ENCODE measurements around the gene PRKAR2B.

The PRKAR2B gene

DNA sequence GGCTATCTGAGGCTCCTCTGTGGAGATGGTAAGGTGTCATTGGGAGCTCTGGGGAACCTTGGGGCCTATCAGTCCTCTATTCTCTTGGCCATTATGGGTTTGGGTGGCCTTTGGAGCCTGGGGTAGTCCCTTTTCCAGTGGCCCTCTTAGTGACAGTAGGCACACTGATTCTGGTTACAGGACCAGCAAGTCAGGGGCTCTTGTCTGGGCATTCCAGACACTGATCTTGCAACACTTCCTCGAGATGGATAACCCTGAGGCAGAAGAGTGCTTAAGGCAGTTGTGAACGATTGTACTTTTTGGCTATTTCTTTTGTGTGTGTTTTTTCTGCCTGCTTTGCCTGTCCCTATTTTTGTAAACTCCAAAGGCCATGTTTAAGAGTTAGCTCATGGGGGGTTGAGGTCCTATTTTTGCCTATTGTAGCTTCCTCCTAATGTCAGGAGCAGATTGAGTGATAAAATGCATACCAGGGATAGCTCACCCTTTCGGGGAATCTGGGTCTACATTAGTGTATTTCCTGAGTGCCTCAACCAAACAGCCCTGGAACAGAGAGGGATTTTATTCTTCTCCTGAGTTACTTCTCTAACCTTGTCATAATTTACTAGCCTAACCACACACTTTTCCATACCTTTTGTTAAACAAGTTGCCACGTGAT lies 61.2 kb downstream of the PRKAR2B start:
- no peaks in the 10 kb centered on the region for H3K36me3 ChIP-seq (ENCODE audit: control insufficient read depth in 2 of 2, insufficient read depth in 2 of 2, low read length in 2 of 2)
- peaks cover 7% of the 10 kb centered on the region for H3K4me1 ChIP-seq (ENCODE audit: control insufficient read depth, insufficient read depth, low read length)
- H3K27ac ChIP-seq (ENCODE audit: low read length), result no peak overlapping the region
- no peaks in the 10 kb centered on the region for H3K27me3 ChIP-seq (ENCODE audit: control insufficient read depth in 1 of 2, insufficient read depth in 2 of 2, low read length in 2 of 2)
- H3K9me3 ChIP-seq (ENCODE audit: control insufficient read depth in 2 of 2, low read length in 2 of 2), result no peaks in the 10 kb centered on the region
- no peak overlapping the region for H3K9ac ChIP-seq (ENCODE audit: low read length in 2 of 2)
- no peak overlapping the region for H3K4me3 ChIP-seq (ENCODE audit: low read length in 2 of 2)

DNA sequence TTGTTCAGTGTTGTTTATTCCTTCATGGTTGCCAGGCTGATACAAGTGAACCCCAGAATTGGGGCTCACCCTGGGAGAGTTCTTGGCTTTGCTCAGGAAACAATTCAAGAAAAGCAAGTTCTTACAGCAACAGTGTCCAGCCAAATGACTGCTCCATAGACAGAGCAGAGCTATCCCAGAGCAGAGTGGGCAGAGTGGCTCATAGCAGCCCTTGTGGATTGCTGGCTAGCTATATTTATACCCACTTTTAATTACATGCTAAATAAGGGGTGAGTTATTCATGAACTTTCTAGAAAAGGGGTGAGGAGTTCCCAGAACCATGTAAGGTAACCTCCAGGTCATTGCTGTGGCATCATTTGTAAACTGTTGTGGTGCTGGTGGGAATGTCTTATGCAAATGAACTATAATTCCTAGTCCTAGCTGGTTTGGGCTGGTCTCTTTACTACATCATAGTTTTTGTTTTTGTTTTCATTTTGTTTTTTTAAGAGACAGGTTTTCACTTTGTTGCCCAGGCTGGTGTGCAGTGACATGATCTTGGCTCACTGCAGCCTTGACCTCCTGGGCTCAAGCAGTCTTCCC lies 64.4 kb downstream of the PRKAR2B start:
- Histone ChIP-seq H3K4me1 (ENCODE audit: control insufficient read depth, insufficient read depth, low read length) (peaks cover 5% of the 10 kb centered on the region), H3K27me3 (ENCODE audit: control insufficient read depth in 1 of 2, insufficient read depth in 2 of 2, low read length in 2 of 2) (no peaks in the 10 kb centered on the region), H3K36me3 (ENCODE audit: control insufficient read depth in 2 of 2, insufficient read depth in 2 of 2, low read length in 2 of 2) (no peaks in the 10 kb centered on the region), H3K9me3 (ENCODE audit: control insufficient read depth in 2 of 2, low read length in 2 of 2) (no peaks in the 10 kb centered on the region), H3K4me3 (ENCODE audit: low read length in 2 of 2) (no peak overlapping the region), H3K9ac (ENCODE audit: low read length in 2 of 2) (no peak overlapping the region), H3K27ac (ENCODE audit: low read length) (no peak overlapping the region)

- H3K4me3 ChIP-seq (ENCODE audit: low read length in 2 of 2), result no peak overlapping the region
- no peak overlapping the region for H3K27ac ChIP-seq (ENCODE audit: low read length)
- H3K27me3 ChIP-seq (ENCODE audit: control insufficient read depth in 1 of 2, insufficient read depth in 2 of 2, low read length in 2 of 2), result no peaks in the 10 kb centered on the region
- no peaks in the 10 kb centered on the region for H3K9me3 ChIP-seq (ENCODE audit: control insufficient read depth in 2 of 2, low read length in 2 of 2)
- H3K36me3 ChIP-seq (ENCODE audit: control insufficient read depth in 2 of 2, insufficient read depth in 2 of 2, low read length in 2 of 2), result no peaks in the 10 kb centered on the region
- H3K9ac ChIP-seq (ENCODE audit: low read length in 2 of 2), result no peak overlapping the region
- peaks cover 5% of the 10 kb centered on the region for H3K4me1 ChIP-seq (ENCODE audit: control insufficient read depth, insufficient read depth, low read length)
Measured at GRCh38 chr7:107109955-107110354, 65.5 kb downstream of the PRKAR2B start.

GRCh38 chr7:107111196-107111595 lies 66.7 kb downstream of the PRKAR2B start:
- no peak overlapping the region for H3K27ac ChIP-seq (ENCODE audit: low read length)
- H3K4me1 ChIP-seq (ENCODE audit: control insufficient read depth, insufficient read depth, low read length), result peaks cover 2% of the 10 kb centered on the region
- no peak overlapping the region for H3K9ac ChIP-seq (ENCODE audit: low read length in 2 of 2)
- H3K9me3 ChIP-seq (ENCODE audit: control insufficient read depth in 2 of 2, low read length in 2 of 2), result no peaks in the 10 kb centered on the region
- H3K4me3 ChIP-seq (ENCODE audit: low read length in 2 of 2), result no peak overlapping the region
- no peaks in the 10 kb centered on the region for H3K27me3 ChIP-seq (ENCODE audit: control insufficient read depth in 1 of 2, insufficient read depth in 2 of 2, low read length in 2 of 2)
- no peaks in the 10 kb centered on the region for H3K36me3 ChIP-seq (ENCODE audit: control insufficient read depth in 2 of 2, insufficient read depth in 2 of 2, low read length in 2 of 2)

GRCh38 chr7:107113866-107114265 lies 69.4 kb downstream of the PRKAR2B start:
- Histone ChIP-seq H3K4me1 (ENCODE audit: control insufficient read depth, insufficient read depth, low read length) (peaks cover 1% of the 10 kb centered on the region), H3K4me3 (ENCODE audit: low read length in 2 of 2) (no peak overlapping the region), H3K36me3 (ENCODE audit: control insufficient read depth in 2 of 2, insufficient read depth in 2 of 2, low read length in 2 of 2) (no peaks in the 10 kb centered on the region), H3K27ac (ENCODE audit: low read length) (no peak overlapping the region), H3K9me3 (ENCODE audit: control insufficient read depth in 2 of 2, low read length in 2 of 2) (no peaks in the 10 kb centered on the region), H3K27me3 (ENCODE audit: control insufficient read depth in 1 of 2, insufficient read depth in 2 of 2, low read length in 2 of 2) (no peaks in the 10 kb centered on the region), H3K9ac (ENCODE audit: low read length in 2 of 2) (no peak overlapping the region)

DNA sequence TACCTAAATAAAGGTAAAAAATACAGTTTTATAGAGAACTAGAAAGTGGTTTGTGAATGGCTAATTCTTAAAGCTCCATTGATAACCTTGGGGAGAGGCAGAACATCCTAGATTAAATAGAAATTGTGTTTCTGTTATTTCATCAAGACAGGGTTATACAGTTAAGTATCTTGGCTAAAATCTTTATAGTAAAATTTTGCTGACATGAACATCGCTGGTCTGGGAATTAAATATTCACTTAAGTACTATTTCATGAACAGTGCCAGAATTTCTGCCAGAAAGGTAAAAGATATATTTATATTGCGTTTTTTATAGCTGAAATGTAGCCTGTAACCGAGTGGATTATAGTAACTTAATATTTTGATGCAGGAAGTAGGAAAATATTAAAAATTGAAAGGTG lies 70.6 kb downstream of the PRKAR2B start:
- Histone ChIP-seq H3K4me1 (ENCODE audit: control insufficient read depth, insufficient read depth, low read length) (no peaks in the 10 kb centered on the region), H3K27me3 (ENCODE audit: control insufficient read depth in 1 of 2, insufficient read depth in 2 of 2, low read length in 2 of 2) (no peaks in the 10 kb centered on the region), H3K27ac (ENCODE audit: low read length) (no peak overlapping the region), H3K9ac (ENCODE audit: low read length in 2 of 2) (no peak overlapping the region), H3K4me3 (ENCODE audit: low read length in 2 of 2) (no peak overlapping the region), H3K9me3 (ENCODE audit: control insufficient read depth in 2 of 2, low read length in 2 of 2) (no peaks in the 10 kb centered on the region), H3K36me3 (ENCODE audit: control insufficient read depth in 2 of 2, insufficient read depth in 2 of 2, low read length in 2 of 2) (no peaks in the 10 kb centered on the region)

- Histone ChIP-seq H3K9ac (ENCODE audit: low read length in 2 of 2) (no peak overlapping the region), H3K36me3 (ENCODE audit: control insufficient read depth in 2 of 2, insufficient read depth in 2 of 2, low read length in 2 of 2) (no peaks in the 10 kb centered on the region), H3K27ac (ENCODE audit: low read length) (no peak overlapping the region), H3K9me3 (ENCODE audit: control insufficient read depth in 2 of 2, low read length in 2 of 2) (no peaks in the 10 kb centered on the region), H3K4me3 (ENCODE audit: low read length in 2 of 2) (no peak overlapping the region), H3K4me1 (ENCODE audit: control insufficient read depth, insufficient read depth, low read length) (no peaks in the 10 kb centered on the region), H3K27me3 (ENCODE audit: control insufficient read depth in 1 of 2, insufficient read depth in 2 of 2, low read length in 2 of 2) (no peaks in the 10 kb centered on the region)
Measured at GRCh38 chr7:107115762-107116540, 71.4 kb downstream of the PRKAR2B start.

DNA sequence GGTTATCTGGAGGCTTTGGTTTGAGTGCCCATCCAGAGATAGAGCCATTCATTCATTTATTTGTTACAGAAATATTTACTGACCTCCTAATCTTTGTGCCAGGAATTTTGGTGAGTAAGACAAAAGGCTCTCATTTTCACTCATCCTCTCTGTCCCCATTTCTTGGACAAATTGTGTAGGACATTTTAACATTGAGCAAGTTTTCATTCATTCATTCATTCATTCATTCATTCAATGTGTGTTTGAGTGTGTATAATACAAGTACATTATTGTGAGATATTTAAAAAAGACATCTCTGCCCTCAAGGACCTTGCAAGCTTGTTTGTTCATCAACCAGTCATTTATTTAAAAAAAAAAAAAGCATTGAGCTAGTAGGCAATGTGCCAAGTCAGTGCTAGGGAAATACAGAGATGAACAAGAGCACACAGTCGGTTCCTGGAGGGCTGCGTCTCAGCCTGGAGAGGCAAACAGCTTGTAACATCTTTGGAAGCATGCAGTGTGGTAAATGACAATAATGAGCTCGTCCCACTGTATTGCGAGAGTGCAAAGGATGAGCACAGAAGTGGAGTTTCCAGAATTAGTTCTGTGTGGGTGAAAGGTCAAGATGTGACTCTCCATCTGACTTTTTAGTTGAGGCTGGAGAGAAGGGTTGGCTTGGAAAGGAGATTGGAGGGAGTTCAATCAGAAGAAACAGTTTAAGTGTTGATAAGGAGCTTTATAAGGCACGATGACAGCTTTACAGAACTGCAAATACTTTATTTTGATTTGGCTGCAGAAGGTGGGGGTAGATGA lies 73.8 kb downstream of the PRKAR2B start:
- H3K27ac ChIP-seq (ENCODE audit: low read length), result no peak overlapping the region
- no peaks in the 10 kb centered on the region for H3K4me1 ChIP-seq (ENCODE audit: control insufficient read depth, insufficient read depth, low read length)
- H3K9me3 ChIP-seq (ENCODE audit: control insufficient read depth in 2 of 2, low read length in 2 of 2), result no peaks in the 10 kb centered on the region
- H3K9ac ChIP-seq (ENCODE audit: low read length in 2 of 2), result no peak overlapping the region
- no peaks in the 10 kb centered on the region for H3K27me3 ChIP-seq (ENCODE audit: control insufficient read depth in 1 of 2, insufficient read depth in 2 of 2, low read length in 2 of 2)
- no peak overlapping the region for H3K4me3 ChIP-seq (ENCODE audit: low read length in 2 of 2)
- H3K36me3 ChIP-seq (ENCODE audit: control insufficient read depth in 2 of 2, insufficient read depth in 2 of 2, low read length in 2 of 2), result no peaks in the 10 kb centered on the region

GRCh38 chr7:107119376-107120105 lies 75.0 kb downstream of the PRKAR2B start:
- no peak overlapping the region for H3K27ac ChIP-seq (ENCODE audit: low read length)
- H3K27me3 ChIP-seq (ENCODE audit: control insufficient read depth in 1 of 2, insufficient read depth in 2 of 2, low read length in 2 of 2), result no peaks in the 10 kb centered on the region
- no peaks in the 10 kb centered on the region for H3K9me3 ChIP-seq (ENCODE audit: control insufficient read depth in 2 of 2, low read length in 2 of 2)
- H3K4me3 ChIP-seq (ENCODE audit: low read length in 2 of 2), result no peak overlapping the region
- H3K9ac ChIP-seq (ENCODE audit: low read length in 2 of 2), result no peak overlapping the region
- no peaks in the 10 kb centered on the region for H3K4me1 ChIP-seq (ENCODE audit: control insufficient read depth, insufficient read depth, low read length)
- H3K36me3 ChIP-seq (ENCODE audit: control insufficient read depth in 2 of 2, insufficient read depth in 2 of 2, low read length in 2 of 2), result no peaks in the 10 kb centered on the region

DNA sequence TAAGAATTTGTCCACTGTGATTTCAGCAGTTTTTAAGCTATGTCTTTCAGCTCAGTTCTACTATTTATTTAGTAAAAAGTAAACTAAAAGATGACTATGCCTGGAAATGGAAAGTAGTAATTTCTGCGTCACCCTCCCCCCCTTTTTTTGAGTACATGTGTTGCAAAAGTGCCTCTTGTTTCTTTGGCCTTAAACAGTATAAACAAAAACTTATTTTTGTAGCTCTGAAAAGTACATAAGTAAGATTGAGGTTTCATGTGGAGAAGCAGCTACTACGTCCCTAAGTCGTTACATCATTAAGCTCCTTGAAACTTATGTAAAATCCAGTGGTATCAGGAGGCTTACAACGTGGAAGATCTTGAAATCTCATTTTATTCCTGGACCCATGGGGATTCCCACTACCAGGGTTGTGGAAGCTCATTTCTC lies 78.0 kb downstream of the PRKAR2B start:
- Histone ChIP-seq H3K9ac (ENCODE audit: low read length in 2 of 2) (peak overlapping the region in 1 of 2 donors; percentile 47), H3K27ac (ENCODE audit: low read length) (no peak overlapping the region), H3K9me3 (ENCODE audit: control insufficient read depth in 2 of 2, low read length in 2 of 2) (no peaks in the 10 kb centered on the region), H3K36me3 (ENCODE audit: control insufficient read depth in 2 of 2, insufficient read depth in 2 of 2, low read length in 2 of 2) (no peaks in the 10 kb centered on the region), H3K27me3 (ENCODE audit: control insufficient read depth in 1 of 2, insufficient read depth in 2 of 2, low read length in 2 of 2) (no peaks in the 10 kb centered on the region), H3K4me1 (ENCODE audit: control insufficient read depth, insufficient read depth, low read length) (no peaks in the 10 kb centered on the region), H3K4me3 (ENCODE audit: low read length in 2 of 2) (no peak overlapping the region)

Data from stomach smooth muscle (tissue), 2 donors.